H1 (cell line): ENCODE results near the gene HNRNPA3. TPM values are rescaled to one million over a fixed set of nuclear protein-coding genes. Genes with fewer than 3 reads are reported as not detected.

Experiments used
- CTCF ChIA-PET: fragments of 300-600 bp; sonication (Branson Sonifier 250); formaldehyde crosslinking; loops from one replicate; lab custom pipeline; 2021; ENCODE audit not compliant: partially characterized antibody; lab: Charles Lee
- POLR2A ChIA-PET: fragments of 300-600 bp; sonication (Branson Sonifier 250); formaldehyde crosslinking; loops from one replicate; lab custom pipeline; 2021; ENCODE audit warnings: inconsistent platforms; ENCODE audit not compliant: partially characterized antibody; lab: Charles Lee
- DNase-seq, 2 experiments: peaks; one replicate each; pipeline versions ENCODE4 v3.0.0 to v3.0.0-alpha.2; 2010 to 2022; ENCODE audit warnings: low spot score in 2 of 2, low read depth in 1 of 2, mixed read lengths in 1 of 2
- FAIRE-seq: peaks from 2 replicates; lab custom pipeline; 2011; peaks lifted over from hg19 to GRCh38; lab: Jason Lieb, UNC
- H2AFZ ChIP-seq: 2 replicates; pipeline ENCODE4 v1.8.1; 2012; ENCODE audit warnings: low read length, inconsistent platforms
- H2AK5ac ChIP-seq: 2 replicates; pipeline ENCODE4 v1.6.1; 2013; ENCODE audit warnings: low read depth, low read length
- H2BK120ac ChIP-seq: replicated peaks from 2 replicates; pipeline ENCODE3; 2013; ENCODE audit warnings: low read depth, low read length, inconsistent platforms
- H2BK12ac ChIP-seq: 2 replicates; pipeline ENCODE4 v1.6.1; 2013; ENCODE audit warnings: low read depth, low read length
- H2BK15ac ChIP-seq: 2 replicates; pipeline ENCODE4 v1.6.1; 2013; ENCODE audit warnings: low read length
- H2BK20ac ChIP-seq: 2 replicates; pipeline ENCODE4 v1.6.1; 2013; ENCODE audit warnings: low read length
- H2BK5ac ChIP-seq: 2 replicates; pipeline ENCODE4 v1.6.1; 2013; ENCODE audit warnings: low read depth, low read length
- H3K14ac ChIP-seq: 2 replicates; pipeline ENCODE4 v1.6.1; 2013; ENCODE audit warnings: inconsistent platforms; ENCODE audit not compliant: insufficient read length
- H3K18ac ChIP-seq: 2 replicates; pipeline ENCODE4 v1.6.1; 2013; ENCODE audit warnings: low read length; ENCODE audit errors: extremely low read depth
- H3K23ac ChIP-seq: 2 replicates; pipeline ENCODE4 v1.6.1; 2013; ENCODE audit warnings: inconsistent platforms; ENCODE audit not compliant: insufficient read length
- H3K23me2 ChIP-seq: 2 replicates; pipeline ENCODE4 v1.6.1; 2013; ENCODE audit warnings: low read depth, low read length
- H3K27ac ChIP-seq: 2 replicates; pipeline ENCODE4 v1.6.1; 2011; ENCODE audit warnings: low read depth, low read length, inconsistent platforms
- H3K27me3 ChIP-seq, 4 experiments: replicated peaks in 1 of 4; 1 replicate in 1 of 4; 2 replicates in 3 of 4; pipeline versions ENCODE4 v1.6.1 to v1.8.1; 2011 to 2013; ENCODE audit warnings: low read length in 3 of 4, mild to moderate bottlenecking in 3 of 4, inconsistent platforms in 2 of 4, mixed read lengths in 2 of 4, moderate library complexity in 1 of 4; ENCODE audit not compliant: control insufficient read depth in 3 of 4, insufficient read depth in 3 of 4; ENCODE audit errors: extremely low read depth in 1 of 4
- H3K36me3 ChIP-seq, 4 experiments: 2 replicates each; pipeline versions ENCODE4 v1.6.1 to v1.8.1; 2011 to 2013; ENCODE audit warnings: mild to moderate bottlenecking in 4 of 4, low read length in 3 of 4, moderate library complexity in 2 of 4, control low read depth in 1 of 4, inconsistent platforms in 1 of 4; ENCODE audit not compliant: insufficient read depth in 4 of 4, control insufficient read depth in 2 of 4
- H3K4ac ChIP-seq: replicated peaks from 2 replicates; pipeline ENCODE3; 2013; ENCODE audit warnings: low read length, low read depth, mixed read lengths, inconsistent platforms; ENCODE audit not compliant: insufficient read length
- H3K4me1 ChIP-seq, 4 experiments: replicated peaks in 1 of 4; 1 replicate in 1 of 4; 2 replicates in 3 of 4; pipeline versions ENCODE4 v1.6.1 to v1.8.1; 2011 to 2013; ENCODE audit warnings: low read length in 3 of 4, inconsistent platforms in 2 of 4, mixed read lengths in 1 of 4; ENCODE audit not compliant: insufficient read depth in 4 of 4, control insufficient read depth in 3 of 4
- H3K4me2 ChIP-seq, 2 experiments: 2 replicates each; pipeline versions ENCODE4 v1.6.1 to v1.8.1; 2011 to 2013; ENCODE audit warnings: low read depth in 2 of 2, low read length in 2 of 2, control low read depth in 1 of 2, inconsistent platforms in 1 of 2, mild to moderate bottlenecking in 1 of 2; ENCODE audit not compliant: insufficient read depth in 1 of 2
- H3K4me3 ChIP-seq, 4 experiments: fragments of 200-600, 300-600 bp in 1 of 4; sonication (generic), shearing (Covaris generic), sonication (Bioruptor Twin) in 1 of 4; 2 replicates each; pipeline versions ENCODE4 v1.5.1 to v1.8.1; 2011 to 2016; ENCODE audit warnings: low read length in 4 of 4, low read depth in 3 of 4, control low read depth in 2 of 4, inconsistent platforms in 2 of 4, mild to moderate bottlenecking in 2 of 4, mixed read lengths in 1 of 4, moderate library complexity in 1 of 4; ENCODE audit not compliant: insufficient read depth in 2 of 4; ENCODE audit errors: extremely low read depth in 1 of 4
- H3K56ac ChIP-seq: replicated peaks from 2 replicates; pipeline ENCODE3; 2013; ENCODE audit warnings: low read depth, mild to moderate bottlenecking, mixed read lengths, low read length, inconsistent platforms; ENCODE audit not compliant: insufficient read length
- H3K79me1 ChIP-seq: 2 replicates; pipeline ENCODE4 v1.6.1; 2013; ENCODE audit warnings: low read depth, low read length, control low read depth
- H3K79me2 ChIP-seq, 2 experiments: 2 replicates each; pipeline versions ENCODE4 v1.6.1 to v1.8.1; 2012 to 2013; ENCODE audit warnings: low read length in 2 of 2, mild to moderate bottlenecking in 2 of 2, inconsistent platforms in 1 of 2; ENCODE audit not compliant: insufficient read depth in 2 of 2, control insufficient read depth in 1 of 2
- H3K9ac ChIP-seq, 4 experiments: replicated peaks in 1 of 4; 1 replicate in 1 of 4; 2 replicates in 3 of 4; pipeline versions ENCODE4 v1.6.1 to v1.8.1; 2011 to 2013; ENCODE audit warnings: low read depth in 3 of 4, low read length in 3 of 4, control low read depth in 2 of 4, mild to moderate bottlenecking in 2 of 4, moderate library complexity in 2 of 4, inconsistent platforms in 1 of 4; ENCODE audit errors: extremely low read depth in 1 of 4
- H3K9me3 ChIP-seq, 2 experiments: 2 replicates each; pipeline versions ENCODE4 v1.6.1 to v1.8.1; 2012 to 2013; ENCODE audit warnings: mild to moderate bottlenecking in 2 of 2, moderate library complexity in 2 of 2, control low read depth in 1 of 2, inconsistent platforms in 1 of 2, low read depth in 1 of 2, low read length in 1 of 2, mixed read lengths in 1 of 2; ENCODE audit not compliant: insufficient read depth in 2 of 2
- H4K20me1 ChIP-seq, 2 experiments: replicated peaks in 1 of 2; 2 replicates each; pipeline versions ENCODE3 to v1.8.1; 2011 to 2013; ENCODE audit warnings: inconsistent platforms in 2 of 2, low read length in 2 of 2, mild to moderate bottlenecking in 1 of 2; ENCODE audit not compliant: insufficient read depth in 2 of 2, control insufficient read depth in 1 of 2
- H4K5ac ChIP-seq: 2 replicates; pipeline ENCODE4 v1.6.1; 2013; ENCODE audit warnings: low read length, low read depth, mixed read lengths, inconsistent platforms; ENCODE audit not compliant: insufficient read length
- H4K8ac ChIP-seq: 2 replicates; pipeline ENCODE4 v1.8.0; 2013; ENCODE audit warnings: mild to moderate bottlenecking, moderate library complexity, low read length, inconsistent platforms; ENCODE audit not compliant: insufficient read depth; ENCODE audit errors: extremely low read depth
- H4K91ac ChIP-seq: replicated peaks from 2 replicates; pipeline ENCODE3; 2013; ENCODE audit warnings: low read length, mixed read lengths, inconsistent platforms; ENCODE audit not compliant: insufficient read length
- ASH2L ChIP-seq: fragments of 200-600, 300-600 bp; sonication (generic); IDR thresholded peaks from one replicate; pipeline ENCODE4 v1.7.1; 2017; ENCODE audit warnings: low read length
- ATF2 ChIP-seq: IDR thresholded peaks from 2 replicates; pipeline ENCODE4 v1.6.1; 2012; ENCODE audit warnings: low read length, inconsistent platforms
- CBX5 ChIP-seq: fragments of 300-800, 300-1000 bp; sonication (generic); IDR thresholded peaks from 2 replicates; pipeline ENCODE4 v1.7.1; 2016; ENCODE audit warnings: antibody characterized with exemption, low read length, low read depth
- E2F6 ChIP-seq: IDR thresholded peaks from 2 replicates; pipeline ENCODE4 v1.6.1; 2012; ENCODE audit warnings: inconsistent platforms
- FOSL1 ChIP-seq: IDR thresholded peaks from 2 replicates; pipeline ENCODE4 v1.6.1; 2011; ENCODE audit warnings: mild to moderate bottlenecking, low read depth, low read length, moderate library complexity; ENCODE audit not compliant: insufficient read depth
- JUND ChIP-seq: IDR thresholded peaks from 2 replicates; pipeline ENCODE4 v1.6.1; 2011; ENCODE audit warnings: mild to moderate bottlenecking, improper control_type of control experiment, low read length
- NANOG ChIP-seq: IDR thresholded peaks from 2 replicates; pipeline ENCODE4 v1.6.1; 2011; ENCODE audit warnings: low read length, low read depth, mild to moderate bottlenecking, inconsistent platforms; ENCODE audit not compliant: insufficient read depth, poor library complexity, severe bottlenecking
- POU5F1 ChIP-seq: IDR thresholded peaks from 2 replicates; pipeline ENCODE4 v1.6.1; 2011; ENCODE audit warnings: low read depth, mild to moderate bottlenecking, low read length, moderate library complexity
- RXRA ChIP-seq: IDR thresholded peaks from 2 replicates; pipeline ENCODE4 v1.6.1; 2011; ENCODE audit warnings: low read depth, mild to moderate bottlenecking, low read length, moderate library complexity; ENCODE audit not compliant: insufficient read depth
- USF2 ChIP-seq: IDR thresholded peaks from 2 replicates; pipeline ENCODE4 v1.6.1; 2011; ENCODE audit warnings: low read length, improper control_type of control experiment
- WGBS, 2 experiments: shearing (Covaris generic) in 1 of 2; methylation state at CpG; one replicate each; pipeline versions ENCODE4 v1.1.6 to v1.1.7; 2013 to 2015; ENCODE audit warnings: low lambda C conversion rate in 2 of 2, mixed read lengths in 2 of 2, inconsistent platforms in 1 of 2, low coverage in 1 of 2, missing lambda C conversion rate in 1 of 2; ENCODE audit not compliant: insufficient replicate concordance in 2 of 2, insufficient coverage in 1 of 2, insufficient read length in 1 of 2; ENCODE audit errors: extremely low coverage in 1 of 2, missing lambda C conversion rate in 1 of 2; 5-methylcytosine and 5-hydroxymethylcytosine counted together
- polyA plus RNA-seq, 7 experiments: library from polyadenylated mRNA; depleted of rRNA in 3 of 7; stranded (reverse) in 5 of 7; unstranded in 2 of 7; fragments of >200 nt in 5 of 7; fragments of 200-250 nt in 2 of 7; gene quantifications; 1 replicate in 5 of 7; 2 replicates in 1 of 7; 4 replicates in 1 of 7; pipeline versions ENCODE4 v1.2.1 to v1.2.3, GENCODE V29; 2011 to 2013; ENCODE audit warnings: missing spikeins in 2 of 7, mixed read lengths in 2 of 7
- total RNA-seq: library from RNA; stranded (reverse); fragmentation: NEBNext Ultra II Directional; extraction: Animal tissue kit (Norgen Biotek cat#: 25700); gene quantifications from 2 replicates; pipeline ENCODE4 v1.2.1, GENCODE V29; 2021

Gene HNRNPA3
- total and polyA plus RNA-seq, 2 of the 8 experiments (the other 6 are each of a cell fraction or from before 2014, with no cell fraction given), result 66.1 to 408 TPM

GRCh38 chr2:177251165-177251542 lies 38.6 kb downstream of the HNRNPA3 start:
- H3K4ac ChIP-seq, result no peak overlapping the region
- no peak overlapping the region for H2BK12ac ChIP-seq
- no peak overlapping the region for H3K23ac ChIP-seq
- H2AK5ac ChIP-seq, result no peak overlapping the region
- no peak overlapping the region for H2AFZ ChIP-seq
- no peak overlapping the region for H4K5ac ChIP-seq
- H3K4me3 ChIP-seq, result no peak overlapping the region
- no peak overlapping the region for H2BK20ac ChIP-seq
- no peak overlapping the region for H4K8ac ChIP-seq
- H3K9me3 ChIP-seq, result no peaks in the 10 kb centered on the region
- no peak overlapping the region for H3K9ac ChIP-seq
- H2BK15ac ChIP-seq, result no peak overlapping the region
- peaks cover 12 to 95% of the 10 kb centered on the region in 2 experiments for H3K79me2 ChIP-seq
- no peak overlapping the region for H3K18ac ChIP-seq
- peaks cover 0 to 7% (median under 1%) of the 10 kb centered on the region in 4 experiments; a peak in 2 of 7 replicates for H3K4me1 ChIP-seq
- H3K14ac ChIP-seq, result no peak overlapping the region
- H2BK5ac ChIP-seq, result no peak overlapping the region
- H3K56ac ChIP-seq, result no peak overlapping the region
- peaks cover 12 to 15% of the 10 kb centered on the region in 2 experiments for H4K20me1 ChIP-seq
- H2BK120ac ChIP-seq, result no peak overlapping the region
- H3K4me2 ChIP-seq, result no peak overlapping the region
- WGBS, 2 experiments, result 89% methylated on average over 3 of the region's 3 CpGs; no CpG with 5 or more reads in 1 of the 2 experiments
- DNase-seq (no peak), FAIRE-seq (no peak)
- H3K36me3 ChIP-seq, result no peaks in the 10 kb centered on the region
- ChIA-PET POLR2A (interaction anchor here (1.1 to 10.4 kb wide), 5 partner anchors 9 to 25 kb away, joined by 6 to 74 read pairs (median 9); partner anchors contain the start of gene NFE2L2), CTCF (interaction anchor here (1.3 to 4.7 kb wide), 6 partner anchors 10 to 86 kb away, joined by 3 to 28 read pairs (median 4); partner anchors contain the start of gene NFE2L2)
- no peak overlapping the region for H4K91ac ChIP-seq
- no peaks in the 10 kb centered on the region for H3K23me2 ChIP-seq
- H3K27me3 ChIP-seq, result no peaks in the 10 kb centered on the region
- H3K79me1 ChIP-seq, result peaks cover 11% of the 10 kb centered on the region
- H3K27ac ChIP-seq, result no peak overlapping the region
- TF ChIP-seq E2F6, result no peak
- TF ChIP-seq ASH2L, result no peak
- TF ChIP-seq JUND, result no peak
- TF ChIP-seq ATF2, result no peak
- TF ChIP-seq USF2, result no peak
- TF ChIP-seq POU5F1, result no peak
- TF ChIP-seq RXRA, result no peak
- TF ChIP-seq FOSL1, result no peak
- no peak for TF ChIP-seq CBX5
- no peak for TF ChIP-seq NANOG
